KMS-11 (cell line): ENCODE measurements around the gene DNAH1.
A peak's percentile ranks its signal among the peaks of the same experiment; 100 is the strongest.

ENCODE experiments used
- H2AFZ ChIP-seq: fragments of 200-600 bp; sonication (generic); 2 replicates; pipeline ENCODE4 v1.6.1; 2016; ENCODE audit warnings: antibody characterized with exemption, mixed run types, low read depth
- H3K27ac ChIP-seq: fragments of 200-600 bp; sonication (generic); 2 replicates; pipeline ENCODE4 v1.6.1; 2016; ENCODE audit warnings: mild to moderate bottlenecking, mixed run types
- H3K27me3 ChIP-seq: fragments of 200-600 bp; sonication (generic); 2 replicates; pipeline ENCODE4 v1.6.1; 2017; ENCODE audit warnings: mild to moderate bottlenecking, low read depth, mixed run types, moderate library complexity; ENCODE audit not compliant: insufficient read depth
- H3K36me3 ChIP-seq: fragments of 200-600 bp; sonication (generic); 2 replicates; pipeline ENCODE4 v1.6.1; 2017; ENCODE audit warnings: mild to moderate bottlenecking, mixed run types; ENCODE audit not compliant: insufficient read depth
- H3K4me1 ChIP-seq: fragments of 200-600 bp; sonication (generic); 2 replicates; pipeline ENCODE4 v1.6.1; 2016; ENCODE audit warnings: mild to moderate bottlenecking, low read depth, mixed run types; ENCODE audit not compliant: poor library complexity, severe bottlenecking
- H3K4me2 ChIP-seq: fragments of 200-600 bp; sonication (generic); 2 replicates; pipeline ENCODE4 v1.7.0; 2016; ENCODE audit warnings: mild to moderate bottlenecking, mixed run types
- H3K4me3 ChIP-seq: fragments of 200-600 bp; sonication (generic); IDR thresholded peaks from 2 replicates; pipeline ENCODE4 v1.6.1; 2017; ENCODE audit warnings: low read depth, low read length, mixed read lengths; ENCODE audit not compliant: insufficient read depth
- H3K79me2 ChIP-seq: fragments of 200-600 bp; sonication (generic); 2 replicates; pipeline ENCODE4 v1.6.1; 2016; ENCODE audit warnings: low read depth, mixed run types; ENCODE audit not compliant: insufficient read depth
- H3K9ac ChIP-seq: fragments of 200-600 bp; sonication (generic); 2 replicates; pipeline ENCODE4 v1.6.1; 2016; ENCODE audit warnings: mild to moderate bottlenecking, mixed run types
- H4K20me1 ChIP-seq: fragments of 200-600 bp; sonication (generic); 2 replicates; pipeline ENCODE4 v1.6.1; 2016; ENCODE audit warnings: mild to moderate bottlenecking, mixed run types; ENCODE audit not compliant: insufficient read depth
- CTCF ChIP-seq: fragments of 200-600 bp; sonication (generic); conservative IDR thresholded peaks from 2 replicates; pipeline ENCODE4 v1.6.1; 2017; ENCODE audit warnings: low read depth, mild to moderate bottlenecking, antibody characterized with exemption, low read length, moderate library complexity, mixed read lengths

The DNAH1 gene

DNA sequence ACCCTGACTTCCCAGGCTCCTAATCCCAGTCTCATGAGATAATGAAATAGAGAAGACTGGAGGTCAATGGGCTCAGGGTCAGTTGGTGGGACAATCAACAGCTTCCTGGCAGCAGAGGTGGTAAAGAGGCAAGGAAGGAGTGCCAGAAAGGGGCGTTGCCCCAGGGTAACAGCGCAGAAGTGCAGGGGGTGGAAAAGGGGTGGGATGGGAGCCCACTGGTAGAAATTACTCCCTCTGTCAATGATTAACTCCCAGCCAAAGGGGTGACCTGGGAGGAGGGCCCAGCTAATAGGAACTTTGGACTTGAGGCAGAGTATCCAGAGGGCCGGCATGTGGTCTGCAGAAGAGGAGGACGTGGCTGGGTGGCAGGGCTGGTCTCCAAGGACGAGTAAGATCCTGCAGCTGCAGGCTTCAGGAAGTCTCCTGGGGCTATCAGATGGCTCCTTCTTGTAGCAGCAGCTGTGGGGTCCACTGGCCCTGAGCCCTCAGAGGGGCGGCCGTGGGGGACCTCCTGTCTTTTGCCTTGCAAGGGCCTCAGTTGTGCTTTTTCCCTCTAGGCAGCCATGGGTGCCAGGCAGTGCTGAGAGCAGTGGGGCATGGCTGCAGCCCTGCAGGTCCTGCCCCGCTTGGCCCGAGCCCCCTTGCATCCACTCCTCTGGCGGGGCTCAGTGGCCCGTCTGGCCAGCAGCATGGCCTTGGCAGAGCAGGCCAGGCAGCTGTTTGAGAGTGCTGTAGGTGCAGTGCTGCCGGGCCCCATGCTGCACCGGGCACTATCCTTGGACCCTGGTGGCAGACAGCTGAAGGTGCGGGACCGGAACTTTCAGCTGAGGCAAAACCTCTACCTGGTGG, 26.1 kb upstream of the DNAH1 start:
- Histone ChIP-seq H2AFZ (no peak overlapping the region), H3K79me2 (no peaks in the 10 kb centered on the region), H3K9ac (no peak overlapping the region), H3K4me3 (no peak overlapping the region), H3K4me1 (peaks cover 7% of the 10 kb centered on the region), H3K27ac (no peak overlapping the region), H3K27me3 (no peaks in the 10 kb centered on the region), H4K20me1 (no peaks in the 10 kb centered on the region), H3K36me3 (no peaks in the 10 kb centered on the region), H3K4me2 (no peak overlapping the region)
- no peak for TF ChIP-seq CTCF

DNA sequence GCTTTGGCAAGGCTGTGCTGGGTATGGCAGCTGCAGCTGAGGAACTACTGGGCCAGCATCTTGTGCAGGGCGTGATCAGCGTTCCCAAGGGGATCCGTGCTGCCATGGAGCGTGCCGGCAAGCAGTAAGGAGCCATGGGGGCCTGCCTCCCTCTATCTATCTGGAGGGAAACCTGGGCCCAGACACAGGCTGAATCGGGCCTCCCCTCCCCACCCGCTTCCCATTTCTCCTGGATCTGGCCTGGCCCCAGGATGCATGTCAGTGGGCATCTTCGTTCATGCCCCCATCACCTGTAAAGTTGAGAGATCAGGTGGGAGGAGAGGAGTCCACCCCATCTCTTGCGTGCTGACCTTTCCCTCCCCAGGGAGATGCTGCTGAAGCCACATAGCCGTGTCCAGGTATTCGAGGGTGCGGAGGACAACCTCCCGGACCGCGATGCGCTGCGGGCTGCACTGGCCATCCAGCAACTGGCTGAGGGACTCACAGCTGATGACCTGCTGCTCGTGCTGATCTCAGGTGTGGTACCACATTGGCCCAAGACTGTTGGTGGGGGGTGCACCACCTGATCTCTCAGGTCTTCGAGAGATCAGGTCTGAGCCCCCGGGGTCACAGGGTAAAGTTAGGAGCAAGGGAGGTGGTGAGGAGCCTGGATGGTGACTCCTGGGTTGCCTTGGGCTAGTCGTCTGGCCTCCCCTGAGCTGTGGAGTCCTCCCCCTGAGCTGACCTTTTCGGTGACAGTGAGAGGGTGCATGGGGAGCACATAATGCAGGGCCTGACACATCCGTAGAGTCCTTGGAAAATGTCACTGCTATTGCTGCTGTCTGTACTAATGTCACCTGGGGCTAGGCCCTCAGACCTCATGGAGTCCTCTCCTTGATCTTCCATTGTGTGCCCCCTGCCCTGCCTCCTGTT, 25.3 kb upstream of the DNAH1 start:
- Histone ChIP-seq H3K79me2 (no peaks in the 10 kb centered on the region), H3K36me3 (no peaks in the 10 kb centered on the region), H3K9ac (no peak overlapping the region), H4K20me1 (no peaks in the 10 kb centered on the region), H3K4me3 (no peak overlapping the region), H3K27me3 (no peaks in the 10 kb centered on the region), H2AFZ (no peak overlapping the region), H3K4me2 (no peak overlapping the region), H3K4me1 (peaks cover 7% of the 10 kb centered on the region), H3K27ac (no peak overlapping the region)
- no peak for TF ChIP-seq CTCF

- Histone ChIP-seq H4K20me1 (no peaks in the 10 kb centered on the region), H3K27me3 (no peaks in the 10 kb centered on the region), H3K4me1 (peaks cover 7% of the 10 kb centered on the region), H2AFZ (no peak overlapping the region), H3K27ac (no peak overlapping the region), H3K79me2 (no peaks in the 10 kb centered on the region), H3K36me3 (no peaks in the 10 kb centered on the region), H3K9ac (no peak overlapping the region), H3K4me2 (no peak overlapping the region), H3K4me3 (no peak overlapping the region)
- TF ChIP-seq CTCF: peak; percentile 70
Measured at GRCh38 chr3:52291508-52292181, 24.5 kb upstream of the DNAH1 start.

- Histone ChIP-seq H3K4me1 (peaks cover 7% of the 10 kb centered on the region), H2AFZ (no peak overlapping the region), H4K20me1 (no peaks in the 10 kb centered on the region), H3K79me2 (no peaks in the 10 kb centered on the region), H3K4me2 (no peak overlapping the region), H3K27me3 (no peaks in the 10 kb centered on the region), H3K27ac (no peak overlapping the region), H3K36me3 (no peaks in the 10 kb centered on the region), H3K4me3 (no peak overlapping the region), H3K9ac (no peak overlapping the region)
- TF ChIP-seq CTCF: no peak
Measured at GRCh38 chr3:52292247-52293065, 23.7 kb upstream of the DNAH1 start.
